Measurements from ENCODE around the gene ZCCHC7. TPM values are rescaled to one million over a fixed set of nuclear protein-coding genes. Genes with fewer than 3 reads are reported as not detected.

Gene ZCCHC7
- total and polyA plus RNA-seq, 9 of the 15 experiments (the other 6 are each of a cell fraction or from before 2014, with no cell fraction given): 34.1 to 68.9 (median 48.8) TPM

GRCh38 chr9:37262410-37262809 lies 142.0 kb downstream of the ZCCHC7 start (continued):
- TF ChIP-seq, protein P1, sequence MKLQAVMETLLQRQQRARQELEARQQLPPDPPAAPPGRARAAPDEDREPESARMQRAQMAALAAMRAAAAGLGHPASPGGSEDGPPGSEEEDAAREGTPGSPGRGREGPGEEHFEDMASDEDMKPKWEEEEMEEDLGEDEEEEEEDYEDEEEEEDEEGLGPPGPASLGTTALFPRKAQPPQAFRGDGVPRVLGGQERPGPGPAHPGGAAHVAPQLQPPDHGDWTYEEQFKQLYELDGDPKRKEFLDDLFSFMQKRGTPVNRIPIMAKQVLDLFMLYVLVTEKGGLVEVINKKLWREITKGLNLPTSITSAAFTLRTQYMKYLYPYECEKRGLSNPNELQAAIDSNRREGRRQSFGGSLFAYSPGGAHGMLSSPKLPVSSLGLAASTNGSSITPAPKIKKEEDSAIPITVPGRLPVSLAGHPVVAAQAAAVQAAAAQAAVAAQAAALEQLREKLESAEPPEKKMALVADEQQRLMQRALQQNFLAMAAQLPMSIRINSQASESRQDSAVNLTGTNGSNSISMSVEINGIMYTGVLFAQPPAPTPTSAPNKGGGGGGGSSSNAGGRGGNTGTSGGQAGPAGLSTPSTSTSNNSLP (IDR thresholded peaks at IDR 0.05; ENCODE audit: borderline replicate concordance, low read depth, low read length): peak; percentile 60; the same call in 1 of the 2 replicates
- TF ChIP-seq SMC3 (conservative IDR thresholded peaks at IDR 0.05; ENCODE audit: insufficient read depth, low read depth, low read length) (peak; percentile 45; the same call in 1 of the 2 replicates), ZNF263 (CRISPR knock-in tag; IDR thresholded peaks at IDR 0.05; ENCODE audit: borderline replicate concordance) (no peak), EP300 (IDR thresholded peaks at IDR 0.05; ENCODE audit: low read length) (no peak), ZNF444 (CRISPR knock-in tag; IDR thresholded peaks at IDR 0.05) (no peak), MAFK (IDR thresholded peaks at IDR 0.05; ENCODE audit: low read length) (no peak), RAD21 (CRISPR knock-in tag; conservative IDR thresholded peaks at IDR 0.05 in 1 of 2, IDR thresholded peaks at IDR 0.05 in 1 of 2) (peak; percentile 71 to 87)

GRCh38 chr9:37264539-37264938 lies 144.2 kb downstream of the ZCCHC7 start:
- WGBS (ENCODE audit: insufficient coverage, low coverage, missing lambda C conversion rate): 66% methylated on average over 1 of the region's 1 CpG
- Histone ChIP-seq H3K36me3 (ENCODE audit: control insufficient read depth, insufficient read depth, low read length) (peaks cover 10% of the 10 kb centered on the region; the same call in 1 of the 3 replicates), H4K20me1 (replicated peaks; ENCODE audit: control insufficient read depth, insufficient read depth, low read length) (no peaks in the 10 kb centered on the region; the same call in 1 of the 2 replicates), H3K9ac (ENCODE audit: insufficient read depth in 1 of 2, low read depth in 2 of 2, low read length in 2 of 2) (no peak overlapping the region), H3K9me3 (replicated peaks; ENCODE audit: control insufficient read depth, insufficient read depth, low read depth, low read length) (no peaks in the 10 kb centered on the region), H3K27me3 (ENCODE audit: control insufficient read depth in 2 of 2, insufficient read depth in 2 of 2, low read length in 2 of 2) (no peaks in the 10 kb centered on the region), H3K4me2 (ENCODE audit: insufficient read depth, low read length) (no peak overlapping the region), H3K4me3 (no peak overlapping the region), H3K9me1 (ENCODE audit: control insufficient read depth, insufficient read depth, low read length) (no peaks in the 10 kb centered on the region), H3K27ac (ENCODE audit: extremely low read depth, low read depth, low read length) (no peak overlapping the region), H2AFZ (ENCODE audit: low read depth, low read length) (no peak overlapping the region), H3K79me2 (ENCODE audit: control insufficient read depth, insufficient read depth, low read length) (peaks cover 45% of the 10 kb centered on the region), H3K4me1 (replicated peaks in 1 of 2; ENCODE audit: control insufficient read depth in 2 of 2, insufficient read depth in 2 of 2, low read length in 2 of 2) (peaks cover 3 to 9% of the 10 kb centered on the region in 2 experiments; a peak in 3 of 5 replicates)
- POLR2A ChIA-PET: interaction anchor here (0.7 kb wide), 1 partner anchor 57 kb away, joined by 3 read pairs; no protein-coding TSS in a partner anchor
- TF ChIP-seq ZFP1 (CRISPR knock-in tag; IDR thresholded peaks at IDR 0.05): no peak
- no peak for TF ChIP-seq PTRF (tag; IDR thresholded peaks at IDR 0.05)
- no peak for DNase-seq (ENCODE audit: extremely low read depth in 1 of 4, low spot score in 3 of 4)
- in situ Hi-C loops (cut with MboI): no loop called here
- CTCF ChIA-PET (ENCODE audit: low intra/inter-chr PET ratio): no interaction called here
- no TSS peak for BruUV-seq (replicated peaks)
- no peak for ATAC-seq
- no peak for FAIRE-seq
- intact Hi-C loops (cut with micrococcal nuclease): loop anchor here (5.0 kb wide), 1 partner anchor 267 kb away; no protein-coding TSS in a partner anchor
